AML-193 (cell line): ENCODE results near the gene LCLAT1.
A peak's percentile ranks its signal among the peaks of the same experiment; 100 is the strongest.

ENCODE experiments used
- DNase-seq, 2 experiments: peaks; one replicate each; lab custom pipeline; 2025; lab: John Stamatoyannopoulos, UW

The LCLAT1 gene

GRCh38 chr2:30514848-30515435 is 67.9 kb downstream of the LCLAT1 start:
- no peak for DNase-seq

GRCh38 chr2:30516166-30516565 is 69.1 kb downstream of the LCLAT1 start:
- DNase-seq, result no peak

GRCh38 chr2:30519796-30520195 is 72.8 kb downstream of the LCLAT1 start:
- no peak for DNase-seq

DNA sequence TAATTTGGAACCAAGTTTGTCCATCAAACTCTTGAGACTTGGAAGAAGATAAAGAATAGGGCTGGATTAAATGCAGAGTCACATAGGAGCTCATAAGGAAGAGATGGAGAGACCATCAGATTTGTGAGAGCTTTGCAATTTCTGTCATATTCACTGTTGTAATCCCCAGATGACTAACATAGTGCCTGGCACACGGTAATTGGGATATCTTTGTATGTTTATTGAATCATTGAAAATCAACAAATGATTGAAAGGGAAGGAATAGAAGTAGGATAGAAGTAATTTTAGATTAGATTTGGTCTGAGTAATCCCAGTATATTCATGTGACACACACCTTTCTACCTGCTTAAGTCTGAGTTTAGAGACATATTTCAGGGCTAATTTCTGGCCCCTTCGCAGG is 75.4 kb downstream of the LCLAT1 start:
- DNase-seq, result no peak

DNA sequence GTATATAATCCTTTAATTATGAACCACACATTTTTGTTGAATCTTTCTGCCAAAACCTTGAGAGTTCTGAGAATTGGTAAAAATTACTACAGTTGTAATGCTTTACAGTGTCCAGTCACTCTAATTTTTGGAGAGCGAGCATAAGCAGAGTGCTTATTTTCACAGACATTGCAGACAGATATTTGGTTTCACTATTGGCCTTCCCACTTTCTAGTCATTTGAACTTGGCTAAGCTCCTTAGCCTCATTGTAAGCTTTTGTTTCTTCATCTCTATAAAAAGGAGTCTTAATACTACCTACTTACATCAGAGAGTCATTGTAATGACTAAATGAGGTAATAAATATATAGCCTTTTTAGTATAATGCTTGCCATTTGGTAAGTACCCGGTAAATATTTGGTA is 80.4 kb downstream of the LCLAT1 start:
- DNase-seq, result no peak

GRCh38 chr2:30527859-30528258 is 80.8 kb downstream of the LCLAT1 start:
- no peak for DNase-seq

DNA sequence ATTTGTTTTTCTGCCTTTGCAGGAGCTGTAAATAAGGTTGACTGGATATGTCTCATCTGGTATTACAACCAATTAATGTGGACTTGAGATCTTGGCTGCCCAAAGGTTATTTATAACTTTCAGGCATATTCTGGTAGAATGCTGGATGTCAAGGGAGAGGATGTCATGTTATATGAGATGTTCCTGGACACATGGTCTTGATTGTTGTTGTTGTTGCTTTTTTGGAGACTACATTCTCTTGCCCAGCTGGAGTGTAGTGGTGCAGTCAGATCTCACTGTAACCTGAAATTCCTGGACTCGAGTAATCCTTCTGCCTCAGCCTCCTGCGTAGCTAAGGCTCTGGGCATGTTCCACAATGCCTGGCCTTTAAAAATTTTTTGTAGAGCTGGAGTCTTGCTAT is 83.3 kb downstream of the LCLAT1 start:
- DNase-seq, result no peak

DNA sequence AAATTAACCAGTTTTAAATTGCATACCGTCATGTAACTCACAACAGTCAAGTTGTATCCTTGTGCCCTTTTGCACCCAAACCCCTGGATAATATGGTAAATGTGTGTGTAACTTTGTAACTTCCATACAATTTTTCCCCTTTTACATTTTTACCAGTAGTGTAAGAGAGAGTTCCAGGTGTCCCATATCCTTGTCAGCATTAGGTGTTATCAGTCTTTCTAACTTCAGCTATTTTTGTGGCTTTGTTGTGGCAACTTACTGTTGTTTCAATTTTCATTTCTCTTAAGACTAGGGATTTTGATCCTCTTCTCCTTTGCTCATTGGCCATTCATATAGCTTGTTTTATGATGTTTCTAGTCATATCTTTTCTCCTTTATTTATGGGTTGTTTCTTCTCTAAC is 94.6 kb downstream of the LCLAT1 start:
- no peak for DNase-seq

DNA sequence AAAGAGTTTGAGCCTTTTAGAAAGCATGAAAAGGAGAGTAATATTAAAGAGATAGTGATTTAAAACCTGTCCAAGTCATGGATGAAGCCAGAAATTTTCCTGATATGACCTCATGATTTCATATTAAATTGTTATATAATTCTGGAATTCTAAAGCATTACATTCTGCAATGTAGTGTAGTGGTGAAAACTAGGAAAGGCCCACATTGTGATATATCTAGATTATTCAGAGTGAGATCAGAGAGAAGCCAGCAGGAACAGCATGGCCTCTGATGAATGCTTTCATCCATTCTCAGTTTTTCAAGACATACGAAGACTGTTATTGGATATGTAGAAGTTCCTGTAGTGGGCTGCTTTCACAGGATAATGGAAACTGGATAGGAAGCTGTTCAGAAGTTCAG is 98.8 kb downstream of the LCLAT1 start:
- no peak for DNase-seq

DNA sequence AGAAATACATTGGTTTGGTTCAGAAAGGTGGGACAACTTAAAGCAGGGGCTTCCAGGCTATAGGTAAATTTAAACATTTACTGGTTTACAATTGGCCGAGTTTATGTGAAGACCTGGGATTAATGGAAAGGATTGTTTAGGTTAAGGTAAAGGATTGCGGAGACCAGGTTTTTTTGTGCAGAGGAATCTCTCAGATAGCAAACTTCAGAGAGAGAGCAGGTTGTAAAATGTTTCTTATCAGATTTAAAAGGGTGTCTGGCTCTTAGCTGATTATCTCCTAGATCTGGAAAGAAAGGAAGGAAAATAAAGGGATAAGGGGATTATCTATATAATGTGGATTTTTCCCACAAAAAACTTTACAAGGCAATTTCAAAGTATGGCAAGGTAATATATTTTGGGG is 101.3 kb downstream of the LCLAT1 start:
- no peak for DNase-seq

DNA sequence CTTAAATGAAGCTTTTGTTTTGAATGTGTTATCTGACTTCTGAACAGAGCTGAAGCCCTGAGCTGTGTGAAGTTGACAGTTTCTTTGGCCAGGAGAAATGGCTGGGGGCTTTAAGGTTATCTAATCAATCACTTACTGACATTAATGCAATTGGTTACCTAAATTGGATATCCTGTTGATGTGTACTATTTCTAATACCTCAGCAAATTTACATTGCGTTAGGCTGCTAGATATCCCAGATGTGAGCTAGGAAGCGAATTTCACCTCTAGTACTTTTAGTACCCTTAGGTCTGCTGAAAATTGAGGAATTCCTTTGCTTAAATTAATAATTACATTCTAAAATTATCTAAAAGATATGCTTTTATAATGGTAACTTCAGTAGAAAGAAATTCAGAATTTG is 102.0 kb downstream of the LCLAT1 start:
- DNase-seq, result no peak

DNA sequence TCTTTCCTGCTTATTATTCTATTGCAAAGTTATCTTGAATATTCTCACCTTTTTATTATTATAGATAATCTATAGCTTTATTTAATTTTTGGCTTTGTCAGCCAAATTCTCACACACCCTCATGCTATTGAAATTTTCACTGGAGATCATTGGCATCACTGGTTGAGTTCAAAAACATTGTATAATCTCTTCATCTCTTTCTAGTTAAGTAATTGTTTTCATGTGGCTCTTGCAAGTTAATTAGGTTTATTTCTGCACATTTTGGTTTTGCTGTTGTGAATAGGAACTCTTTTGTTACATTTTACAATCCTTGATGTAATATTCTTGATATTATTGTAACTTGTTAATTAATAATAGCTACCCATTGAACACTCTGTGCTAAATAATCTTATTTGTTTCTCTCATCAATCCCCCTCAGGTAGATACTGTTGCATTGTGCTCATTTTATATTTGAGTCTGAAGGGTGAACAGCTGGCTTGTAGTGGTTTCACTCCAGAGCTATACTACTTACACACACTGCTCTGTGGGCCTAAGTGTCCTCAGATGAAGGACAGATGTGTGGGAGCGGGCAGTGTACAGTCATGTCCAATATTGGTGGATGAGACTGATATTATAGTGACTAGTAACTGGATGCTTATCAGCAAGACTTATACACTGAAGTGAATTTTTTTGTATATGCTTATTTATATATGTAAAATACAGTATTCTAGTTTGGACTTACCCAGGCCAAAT is 112.7 kb downstream of the LCLAT1 start:
- DNase-seq, result no peak

GRCh38 chr2:30561349-30561748 is 114.3 kb downstream of the LCLAT1 start:
- peak in 1 of 2 experiments; percentile 3 for DNase-seq

DNA sequence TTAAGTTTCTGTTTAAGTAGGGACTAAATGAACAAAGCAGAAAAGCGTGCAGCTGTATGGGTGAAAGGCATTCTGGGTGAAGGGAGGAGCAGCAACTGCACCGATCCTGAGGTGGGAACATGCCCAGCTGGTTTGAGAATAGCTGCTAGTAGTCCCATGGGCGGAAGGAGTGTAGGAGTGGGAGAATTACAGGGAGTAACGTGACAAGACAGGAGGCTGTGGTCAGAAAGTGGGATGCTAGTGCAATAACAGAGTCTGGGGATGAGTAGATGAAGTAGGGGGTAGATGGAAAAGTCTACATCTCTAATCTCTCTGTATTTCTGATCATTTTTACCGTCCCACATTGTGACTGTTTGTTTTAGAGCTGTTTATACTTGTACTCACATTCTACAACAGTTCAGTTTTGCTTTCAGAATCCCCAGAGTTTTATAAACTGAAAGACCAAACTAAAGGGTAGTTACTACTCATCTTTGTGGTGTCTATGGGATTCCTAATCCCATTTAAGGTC is 118.9 kb downstream of the LCLAT1 start:
- no peak for DNase-seq

- no peak for DNase-seq
Measured at GRCh38 chr2:30566631-30567030, 119.6 kb downstream of the LCLAT1 start.

DNA sequence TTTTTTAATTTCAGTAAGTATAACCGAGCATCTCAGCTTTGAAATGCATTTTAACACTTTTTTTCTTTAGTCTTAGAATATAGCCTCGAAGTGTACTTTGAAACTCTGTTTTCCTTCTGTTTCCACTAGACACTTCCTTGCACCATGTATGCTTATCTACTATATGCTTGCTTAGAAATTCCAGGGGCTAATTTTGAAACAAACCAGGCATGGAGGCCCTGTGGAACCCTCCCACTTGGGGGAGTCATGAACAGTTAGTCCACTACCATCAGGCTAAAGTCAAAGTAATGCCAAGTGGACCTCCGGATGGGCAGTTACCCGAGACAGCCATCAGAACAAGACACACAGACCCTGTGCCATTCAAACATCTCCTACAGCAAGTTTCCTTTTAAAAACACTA is 120.3 kb downstream of the LCLAT1 start:
- no peak for DNase-seq

DNA sequence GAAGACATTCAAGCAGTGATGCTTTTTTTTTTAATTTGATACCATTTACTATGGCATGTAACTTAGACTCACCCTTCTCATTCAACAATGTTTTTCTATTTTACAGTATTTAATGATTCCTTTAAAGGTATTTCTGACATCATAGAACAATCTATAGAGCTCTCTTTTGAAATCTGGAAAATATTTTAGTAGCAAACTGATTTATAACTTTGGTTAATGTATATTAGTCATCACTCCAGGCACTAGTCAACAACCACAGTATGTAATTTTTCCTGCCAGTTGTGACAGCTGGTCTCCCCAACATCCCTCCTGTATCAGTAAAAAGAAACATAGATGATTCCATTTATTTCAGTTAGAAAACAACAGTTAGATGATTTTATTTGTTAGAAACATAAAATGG is 122.9 kb downstream of the LCLAT1 start:
- DNase-seq, result no peak

- DNase-seq, result no peak
Measured at GRCh38 chr2:30577151-30577550, 130.1 kb downstream of the LCLAT1 start.

GRCh38 chr2:30580391-30580790 is 133.3 kb downstream of the LCLAT1 start:
- DNase-seq, result no peak

GRCh38 chr2:30582521-30582920 is 135.5 kb downstream of the LCLAT1 start:
- DNase-seq, result no peak

GRCh38 chr2:30583204-30583749 is 136.2 kb downstream of the LCLAT1 start:
- no peak for DNase-seq

GRCh38 chr2:30584116-30584515 is 137.1 kb downstream of the LCLAT1 start:
- DNase-seq, result no peak

DNA sequence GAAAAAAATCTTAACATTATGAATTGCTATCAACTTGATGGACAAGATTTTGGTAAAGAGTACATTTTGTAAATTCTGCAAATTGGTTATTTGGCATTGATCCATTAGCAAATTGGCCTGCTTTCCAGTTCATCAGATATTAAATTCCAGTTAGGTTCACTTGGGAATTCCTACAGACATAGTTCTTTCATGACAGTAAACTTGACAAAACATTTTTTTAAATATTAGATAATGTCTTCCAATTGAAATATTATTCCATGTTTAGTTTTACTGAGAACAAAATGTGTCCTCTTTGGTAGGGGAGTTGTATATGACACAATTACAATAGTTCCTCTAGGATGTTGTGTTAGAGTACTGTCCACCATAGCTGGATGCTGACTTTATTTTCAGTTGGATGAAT is 141.9 kb downstream of the LCLAT1 start:
- DNase-seq, result no peak

DNA sequence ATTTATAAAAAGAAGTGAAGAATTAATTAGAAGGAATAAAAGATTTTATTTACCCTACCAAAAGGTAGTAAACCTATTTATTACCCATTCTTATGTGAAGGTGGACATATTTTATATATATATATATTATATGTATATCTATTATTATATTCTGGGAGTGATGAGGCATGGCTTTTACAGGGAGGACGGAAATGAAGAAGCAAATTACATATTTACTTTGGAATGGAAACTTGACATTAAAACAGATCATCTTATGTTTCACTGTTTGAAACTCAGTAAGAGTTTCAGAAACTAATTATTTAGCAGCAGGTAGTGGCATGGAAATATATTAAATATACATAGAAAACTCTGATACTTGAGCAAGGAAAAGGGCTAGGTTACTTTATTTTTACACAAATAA is 143.4 kb downstream of the LCLAT1 start:
- no peak for DNase-seq
